Heart right ventricle (tissue), 16 donors: ENCODE measurements around the gene NEK4. TPM values are rescaled to one million over a fixed set of nuclear protein-coding genes. Genes with fewer than 3 reads are reported as not detected.

Experiments
- ATAC-seq, 8 donors: fragments of 200-7000 bp; cut with Tn5 transposase; one replicate each; pipeline ENCODE4 v1.9.1; 2020; ENCODE audit warnings: mild to moderate bottlenecking in 8 of 8, moderate library complexity in 8 of 8, moderate number of reproducible peaks in 1 of 8
- DNase-seq, 2 donors: peaks; one replicate each; pipeline ENCODE4 v3.0.0-alpha.2; 2020
- H3K27ac ChIP-seq, 10 donors: fragments of 200-600 bp; sonication (generic) in 2 of 10; one replicate each; pipeline versions ENCODE4 v1.5.0 to v1.8.0; 2020 to 2022; ENCODE audit warnings: mild to moderate bottlenecking in 3 of 10
- H3K27me3 ChIP-seq, 7 donors: fragments of 200-600 bp; one replicate each; pipeline ENCODE4 v1.8.0; 2021 to 2022; ENCODE audit warnings: mild to moderate bottlenecking in 2 of 7
- H3K36me3 ChIP-seq, 9 donors: fragments of 200-600 bp; sonication (generic) in 1 of 9; one replicate each; pipeline versions ENCODE4 v1.5.0 to v1.8.0; 2020 to 2022; ENCODE audit warnings: mild to moderate bottlenecking in 2 of 9
- H3K4me1 ChIP-seq, 9 donors: fragments of 200-600 bp; sonication (generic) in 1 of 9; one replicate each; pipeline versions ENCODE4 v1.5.0 to v1.8.0; 2020 to 2022; ENCODE audit warnings: mild to moderate bottlenecking in 4 of 9
- H3K4me3 ChIP-seq, 10 donors: fragments of 200-600 bp; sonication (generic) in 2 of 10; one replicate each; pipeline versions ENCODE4 v1.5.0 to v1.8.0; 2020 to 2022; ENCODE audit warnings: mild to moderate bottlenecking in 7 of 10, moderate library complexity in 2 of 10
- H3K9me3 ChIP-seq, 11 donors: fragments of 200-600 bp in 10 of 11; sonication (generic) in 2 of 11; one replicate each; pipeline versions ENCODE4 v1.5.0 to v1.8.0; 2013 to 2022; ENCODE audit warnings: mild to moderate bottlenecking in 2 of 11, control low read depth in 1 of 11, moderate library complexity in 1 of 11
- whole genome bisulfite sequencing, 2 donors: extraction: QIAGEN DNeasy Blood & Tissue Kit; methylation state at CpG; one replicate each; pipeline ENCODE4 v1.1.7; 2013; ENCODE audit warnings: inconsistent platforms in 1 of 2; 5-methylcytosine and 5-hydroxymethylcytosine counted together
- intact Hi-C, 10 donors: fragments of 100-400 bp; cut with DNase I; formaldehyde crosslinking; loops; one replicate each; pipeline versions ENCODE4 v1.11.1 to v1.14.2; 2022
- polyA plus RNA-seq, 2 donors: library from polyadenylated mRNA; stranded (reverse); fragments of 200-250 nt; gene quantifications; one replicate each; pipeline ENCODE4 v1.2.3, GENCODE V29; 2013
- total RNA-seq, 10 donors: library from RNA; stranded (reverse); fragmentation: NEBNext Ultra II Directional in 3 of 10; extraction: Animal tissue kit (Norgen Biotek cat#: 25700) in 3 of 10; gene quantifications; one replicate each; pipeline versions ENCODE4 v1.2.1 to v1.2.4, GENCODE V29; 2021 to 2023
- TF ChIP-seq, protein P1 (sequence below), 9 donors: fragments of 200-600 bp; sonication (generic) in 2 of 9; IDR thresholded peaks; one replicate each; pipeline versions ENCODE4 v1.5.0 to v1.8.0; 2021 to 2022; ENCODE audit warnings: antibody characterized with exemption in 9 of 9, mild to moderate bottlenecking in 5 of 9, moderate library complexity in 1 of 9
- donor health status: Arrhythmogenic right ventricular cardiomyopathy.
- donor health status: ischemic (EF 13 %, LVEDD 7.1; RV severe dilation, severe dysfunction).
- donor health status: healthy with polysubstance abuse.
- donor health status: DM: no; HTN: yes; CAD: no.
- donor health status: DM: no; HTN: no; CAD: no.
- donor health status: ischemic (EF 25% LVEDD 6.9; RV normal size, moderate dysfunction).
- donor health status: ischemic (EF 25% LVEDD 5.7; RV mildly dilated, moderate dysfunction).
- donor health status: healthy.
- donor health status: DM: yes; HTN: yes; CAD: no.
- donor health status: Ischemic cardiomyopathy.
- donor health status: ischemic (EF 35%, LVEDD 5.7; RV mildly dilated, moderate dysfunction).
- donor health status: nonischemic (EF 11% LVEDD 7.7; RV severe dilation, severe dysfunction).
- donor health status: DM: yes; HTN: yes; CAD: no.
- donor health status: PGD.
- donor health status: ischemic (EF 29% LVEDD 5.4; RV normal size, mild dysfunction).
- donor health status: nonischemic (EF 23%, LVEDD 6.1; RV moderate dilation, normal function).

The NEK4 gene
- total and polyA plus RNA-seq, 12 donors, result 4.6 to 21.4 (median 16.0) TPM

DNA sequence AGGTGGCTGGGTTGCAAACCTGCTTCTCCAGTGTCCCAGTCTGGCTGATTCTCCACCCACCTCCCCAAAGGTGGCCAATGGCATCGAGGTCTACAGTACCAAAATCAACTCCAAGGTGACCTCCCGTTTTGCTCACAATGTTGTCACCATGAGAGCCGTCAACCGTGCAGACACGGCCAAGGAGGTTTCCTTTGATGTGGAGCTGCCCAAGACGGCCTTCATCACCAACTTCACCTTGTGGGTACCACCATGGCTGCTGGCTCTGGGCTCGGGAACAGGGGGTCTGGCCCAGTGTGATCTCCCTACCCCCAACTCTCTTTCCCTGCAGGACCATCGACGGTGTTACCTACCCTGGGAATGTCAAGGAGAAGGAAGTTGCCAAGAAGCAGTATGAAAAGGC, 25.7 kb upstream of the NEK4 start:
- Histone ChIP-seq H3K4me1 (no peaks in the 10 kb centered on the region), H3K27ac (no peak overlapping the region), H3K4me3 (no peak overlapping the region), H3K36me3 (no peaks in the 10 kb centered on the region), H3K9me3 (no peaks in the 10 kb centered on the region), H3K27me3 (no peaks in the 10 kb centered on the region)
- DNase-seq (no peak), ATAC-seq (no peak)
- TF ChIP-seq, protein P1, sequence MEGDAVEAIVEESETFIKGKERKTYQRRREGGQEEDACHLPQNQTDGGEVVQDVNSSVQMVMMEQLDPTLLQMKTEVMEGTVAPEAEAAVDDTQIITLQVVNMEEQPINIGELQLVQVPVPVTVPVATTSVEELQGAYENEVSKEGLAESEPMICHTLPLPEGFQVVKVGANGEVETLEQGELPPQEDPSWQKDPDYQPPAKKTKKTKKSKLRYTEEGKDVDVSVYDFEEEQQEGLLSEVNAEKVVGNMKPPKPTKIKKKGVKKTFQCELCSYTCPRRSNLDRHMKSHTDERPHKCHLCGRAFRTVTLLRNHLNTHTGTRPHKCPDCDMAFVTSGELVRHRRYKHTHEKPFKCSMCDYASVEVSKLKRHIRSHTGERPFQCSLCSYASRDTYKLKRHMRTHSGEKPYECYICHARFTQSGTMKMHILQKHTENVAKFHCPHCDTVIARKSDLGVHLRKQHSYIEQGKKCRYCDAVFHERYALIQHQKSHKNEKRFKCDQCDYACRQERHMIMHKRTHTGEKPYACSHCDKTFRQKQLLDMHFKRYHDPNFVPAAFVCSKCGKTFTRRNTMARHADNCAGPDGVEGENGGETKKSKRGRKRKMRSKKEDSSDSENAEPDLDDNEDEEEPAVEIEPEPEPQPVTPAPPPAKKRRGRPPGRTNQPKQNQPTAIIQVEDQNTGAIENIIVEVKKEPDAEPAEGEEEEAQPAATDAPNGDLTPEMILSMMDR (IDR thresholded peaks at IDR 0.05), result no peak
- intact Hi-C loops, result no loop called here
- 93% methylated on average over 9 of the region's 9 CpGs for WGBS, 2 donors

- H3K9me3 ChIP-seq, result no peaks in the 10 kb centered on the region
- no peaks in the 10 kb centered on the region for H3K4me1 ChIP-seq
- intact Hi-C loops, result no loop called here
- no peak overlapping the region for H3K27ac ChIP-seq
- peaks cover 0 to 3% (median 0%) of the 10 kb centered on the region in 7 donors for H3K27me3 ChIP-seq
- H3K4me3 ChIP-seq, result no peak overlapping the region
- no peaks in the 10 kb centered on the region for H3K36me3 ChIP-seq
- ATAC-seq (no peak), DNase-seq (no peak)
- 58 to 66% methylated on average over 9 of the region's 9 CpGs for WGBS, 2 donors
- TF ChIP-seq, protein P1 (IDR thresholded peaks at IDR 0.05), result no peak
Measured at GRCh38 chr3:52795298-52795900, 24.7 kb upstream of the NEK4 start.

DNA sequence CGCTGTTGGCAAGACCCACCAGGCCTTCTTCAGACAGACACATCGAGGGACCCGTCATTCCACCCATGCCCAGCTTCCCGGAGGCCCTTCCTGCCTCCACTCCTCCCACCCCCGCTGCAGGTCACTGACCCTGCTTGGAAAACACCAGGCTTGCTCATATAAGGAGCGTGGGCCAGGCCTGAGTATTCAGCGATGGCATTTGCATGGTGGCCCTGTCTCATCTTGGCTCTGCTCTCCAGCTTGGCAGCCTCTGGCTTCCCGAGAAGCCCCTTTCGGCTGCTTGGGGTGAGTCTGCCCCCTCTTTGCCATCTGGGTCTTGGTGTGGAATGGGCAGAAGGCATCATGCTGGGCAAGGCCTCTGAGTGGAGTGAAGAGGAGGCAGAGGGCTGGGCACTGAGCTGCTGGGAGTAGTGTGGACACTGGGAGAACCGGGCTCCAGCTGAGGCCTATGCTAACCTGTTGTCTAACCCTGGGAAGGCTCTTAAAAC, 23.9 kb upstream of the NEK4 start, which contains the start of gene ITIH3:
Gene ITIH3 (plus strand): TSS at position 185 of the 488 bp plus-strand sequence. CDS start 8 bp downstream, at position 193.
- ATAC-seq, result no peak
- TF ChIP-seq, protein P1 (IDR thresholded peaks at IDR 0.05), result no peak
- 71 to 84% methylated on average over 10 of the region's 10 CpGs for WGBS, 2 donors

GRCh38 chr3:52793702-52794611, 23.2 kb upstream of the NEK4 start:
- intact Hi-C loops, result no loop called here
- DNase-seq, result no peak
- H3K4me1 ChIP-seq, result no peaks in the 10 kb centered on the region
- ATAC-seq, result no peak
- WGBS, 2 donors, result 76% methylated on average over 9 of the region's 9 CpGs
- H3K36me3 ChIP-seq, result no peaks in the 10 kb centered on the region
- no peak overlapping the region for H3K4me3 ChIP-seq
- no peaks in the 10 kb centered on the region for H3K9me3 ChIP-seq
- TF ChIP-seq, protein P1 (IDR thresholded peaks at IDR 0.05), result no peak
- no peak overlapping the region for H3K27ac ChIP-seq
- peaks cover 0 to 3% (median 0%) of the 10 kb centered on the region in 7 donors for H3K27me3 ChIP-seq

More for the DNA sequence above, 23.9 kb upstream of the NEK4 start, which contains the start of gene ITIH3:
- no peak within 1 kb of the TSS for H3K27ac ChIP-seq
- H3K27me3 ChIP-seq, result peaks cover 0 to 3% (median 0%) of the 10 kb centered on the region in 7 donors
- H3K4me1 ChIP-seq, result no peaks in the 10 kb centered on the region
- no peaks in the 10 kb centered on the region for H3K9me3 ChIP-seq
- no peak within 1 kb of the TSS for H3K4me3 ChIP-seq
- H3K36me3 ChIP-seq, result no peaks in the 10 kb centered on the region
- no peak for DNase-seq
- intact Hi-C loops, result no loop called here
